ENCODE measurements around the gene KDM4C. TPM values are rescaled to one million over a fixed set of nuclear protein-coding genes. Genes with fewer than 3 reads are reported as not detected.

Gene KDM4C
- total RNA-seq, 1 donor from 2014 or later = 16.5 TPM

DNA sequence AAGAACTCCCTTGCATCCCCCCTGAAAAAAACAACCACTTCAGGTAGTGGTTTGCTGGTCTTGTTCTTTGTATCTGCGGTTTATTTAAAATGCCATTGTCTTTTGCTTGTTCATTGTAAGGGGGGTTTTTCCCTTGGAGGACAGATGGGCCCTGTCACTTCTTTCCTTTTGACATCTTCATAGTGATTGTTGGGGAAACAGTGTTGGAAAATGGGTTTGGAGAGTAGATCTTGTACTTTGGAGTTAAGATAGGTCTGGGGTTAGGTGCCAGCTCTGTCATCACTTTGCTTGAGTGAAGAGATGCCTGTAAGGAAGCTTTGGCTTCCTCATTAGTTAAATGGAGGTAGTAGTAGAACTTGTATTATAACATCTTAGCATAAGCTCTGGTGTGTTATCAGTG is 112.4 kb downstream of the KDM4C start:
- peaks cover 10% of the 10 kb centered on the region for H3K4me1 Mint-ChIP-seq (ENCODE audit: unreplicated experiment)
- peaks cover 8% of the 10 kb centered on the region for H3K36me3 Mint-ChIP-seq
- H3K9me3 Mint-ChIP-seq = peaks cover 6% of the 10 kb centered on the region
- no peak overlapping the region for H3K4me3 Mint-ChIP-seq
- no peak overlapping the region for H3K27ac Mint-ChIP-seq
- TF ChIP-seq, protein P1, sequence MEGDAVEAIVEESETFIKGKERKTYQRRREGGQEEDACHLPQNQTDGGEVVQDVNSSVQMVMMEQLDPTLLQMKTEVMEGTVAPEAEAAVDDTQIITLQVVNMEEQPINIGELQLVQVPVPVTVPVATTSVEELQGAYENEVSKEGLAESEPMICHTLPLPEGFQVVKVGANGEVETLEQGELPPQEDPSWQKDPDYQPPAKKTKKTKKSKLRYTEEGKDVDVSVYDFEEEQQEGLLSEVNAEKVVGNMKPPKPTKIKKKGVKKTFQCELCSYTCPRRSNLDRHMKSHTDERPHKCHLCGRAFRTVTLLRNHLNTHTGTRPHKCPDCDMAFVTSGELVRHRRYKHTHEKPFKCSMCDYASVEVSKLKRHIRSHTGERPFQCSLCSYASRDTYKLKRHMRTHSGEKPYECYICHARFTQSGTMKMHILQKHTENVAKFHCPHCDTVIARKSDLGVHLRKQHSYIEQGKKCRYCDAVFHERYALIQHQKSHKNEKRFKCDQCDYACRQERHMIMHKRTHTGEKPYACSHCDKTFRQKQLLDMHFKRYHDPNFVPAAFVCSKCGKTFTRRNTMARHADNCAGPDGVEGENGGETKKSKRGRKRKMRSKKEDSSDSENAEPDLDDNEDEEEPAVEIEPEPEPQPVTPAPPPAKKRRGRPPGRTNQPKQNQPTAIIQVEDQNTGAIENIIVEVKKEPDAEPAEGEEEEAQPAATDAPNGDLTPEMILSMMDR (conservative IDR thresholded peaks at IDR 0.05) = no peak
- no peak for DNase-seq (ENCODE audit: extremely low spot score, unreplicated experiment)
- no peaks in the 10 kb centered on the region for H3K27me3 Mint-ChIP-seq

- no peak overlapping the region for H3K27ac Mint-ChIP-seq
- H3K4me1 Mint-ChIP-seq (ENCODE audit: unreplicated experiment) = peaks cover 10% of the 10 kb centered on the region
- DNase-seq (ENCODE audit: extremely low spot score, unreplicated experiment) = no peak
- H3K9me3 Mint-ChIP-seq = peaks cover 6% of the 10 kb centered on the region
- H3K36me3 Mint-ChIP-seq = peaks cover 6% of the 10 kb centered on the region
- TF ChIP-seq, protein P1 (conservative IDR thresholded peaks at IDR 0.05) = no peak
- H3K4me3 Mint-ChIP-seq = no peak overlapping the region
- H3K27me3 Mint-ChIP-seq = no peaks in the 10 kb centered on the region
Measured at GRCh38 chr9:6870650-6871477, 113.1 kb downstream of the KDM4C start.

GRCh38 chr9:6873857-6874256 is 116.1 kb downstream of the KDM4C start:
- TF ChIP-seq, protein P1 (conservative IDR thresholded peaks at IDR 0.05) = no peak
- Mint-ChIP-seq H3K4me3 (no peak overlapping the region), H3K27me3 (no peaks in the 10 kb centered on the region), H3K9me3 (no peaks in the 10 kb centered on the region), H3K36me3 (no peaks in the 10 kb centered on the region), H3K27ac (no peak overlapping the region), H3K4me1 (ENCODE audit: unreplicated experiment) (peaks cover 9% of the 10 kb centered on the region)
- no peak for DNase-seq (ENCODE audit: extremely low spot score, unreplicated experiment)

- Mint-ChIP-seq H3K4me1 (ENCODE audit: unreplicated experiment) (no peaks in the 10 kb centered on the region), H3K4me3 (no peak overlapping the region), H3K27ac (no peak overlapping the region), H3K27me3 (no peaks in the 10 kb centered on the region), H3K9me3 (no peaks in the 10 kb centered on the region), H3K36me3 (no peaks in the 10 kb centered on the region)
- TF ChIP-seq, protein P1 (conservative IDR thresholded peaks at IDR 0.05) = no peak
- no peak for DNase-seq (ENCODE audit: extremely low spot score, unreplicated experiment)
Measured at GRCh38 chr9:6876195-6876894, 118.6 kb downstream of the KDM4C start.

GRCh38 chr9:6877671-6878161 is 119.9 kb downstream of the KDM4C start:
- no peak for DNase-seq (ENCODE audit: extremely low spot score, unreplicated experiment)
- H3K27me3 Mint-ChIP-seq = no peaks in the 10 kb centered on the region
- H3K9me3 Mint-ChIP-seq = no peaks in the 10 kb centered on the region
- H3K4me1 Mint-ChIP-seq (ENCODE audit: unreplicated experiment) = no peaks in the 10 kb centered on the region
- no peak overlapping the region for H3K27ac Mint-ChIP-seq
- H3K4me3 Mint-ChIP-seq = no peak overlapping the region
- TF ChIP-seq, protein P1 (conservative IDR thresholded peaks at IDR 0.05) = no peak
- no peaks in the 10 kb centered on the region for H3K36me3 Mint-ChIP-seq
